Astrocyte of the hippocampus (primary cell): ENCODE measurements around the gene DDAH1.

Source experiments
- DNase-seq: peaks from one replicate; pipeline ENCODE4 v3.0.0; 2011; ENCODE audit warnings: low read depth, low spot score

The DDAH1 gene

DNA sequence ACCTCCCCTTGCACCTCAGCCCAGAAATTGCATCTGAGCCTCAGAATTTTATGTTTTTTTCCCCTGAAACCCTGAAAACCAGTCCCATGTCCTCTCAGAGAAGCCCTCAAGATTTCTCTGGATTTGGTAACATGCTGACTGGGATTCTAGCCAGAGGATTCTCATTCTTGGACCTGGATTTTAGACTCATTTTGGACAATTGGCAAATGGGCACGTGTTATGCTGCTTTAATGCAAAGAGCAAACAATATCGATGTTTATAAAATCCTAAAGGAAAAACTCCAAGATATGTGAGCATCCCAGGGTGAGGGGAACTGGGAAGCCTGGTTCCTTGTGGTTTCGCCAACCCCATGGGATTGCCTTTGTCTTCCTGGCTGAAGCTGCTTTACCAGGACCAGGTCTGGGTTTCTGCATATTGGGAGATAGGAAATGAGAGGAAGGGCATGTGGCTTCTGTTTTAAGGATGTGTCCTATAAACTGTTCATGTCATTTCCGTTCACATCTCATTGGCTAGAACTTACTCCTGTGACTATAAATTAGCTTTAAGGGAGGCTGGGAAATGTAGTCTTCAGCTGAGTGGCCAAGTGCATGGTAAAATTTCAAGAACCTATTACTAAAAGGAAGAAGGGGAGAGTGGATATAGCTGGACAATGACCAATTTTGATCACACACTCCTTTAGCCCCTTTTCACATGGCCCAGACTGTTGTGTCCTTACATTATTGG is 161.4 kb downstream of the DDAH1 start:
- DNase-seq, result no peak

DNA sequence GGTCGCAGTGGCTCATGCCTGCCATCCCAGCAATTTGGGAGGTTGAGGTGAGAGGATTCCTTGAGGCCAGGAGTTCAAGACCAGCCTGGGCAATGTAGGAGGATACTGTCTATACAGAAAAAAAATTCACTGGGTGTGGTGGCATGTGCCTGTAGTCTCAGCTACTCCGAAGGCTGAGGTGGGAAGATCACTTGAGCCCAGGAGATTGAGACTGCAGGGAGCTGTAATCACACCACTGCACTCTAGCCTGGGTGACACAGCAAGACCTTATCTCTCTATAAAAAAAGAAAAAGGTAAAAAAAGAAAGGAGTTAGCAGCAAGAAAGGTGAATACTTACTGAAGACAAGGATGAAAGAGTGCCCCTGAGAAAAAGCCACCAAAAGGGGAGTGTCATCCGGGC is 164.8 kb downstream of the DDAH1 start:
- no peak for DNase-seq

DNA sequence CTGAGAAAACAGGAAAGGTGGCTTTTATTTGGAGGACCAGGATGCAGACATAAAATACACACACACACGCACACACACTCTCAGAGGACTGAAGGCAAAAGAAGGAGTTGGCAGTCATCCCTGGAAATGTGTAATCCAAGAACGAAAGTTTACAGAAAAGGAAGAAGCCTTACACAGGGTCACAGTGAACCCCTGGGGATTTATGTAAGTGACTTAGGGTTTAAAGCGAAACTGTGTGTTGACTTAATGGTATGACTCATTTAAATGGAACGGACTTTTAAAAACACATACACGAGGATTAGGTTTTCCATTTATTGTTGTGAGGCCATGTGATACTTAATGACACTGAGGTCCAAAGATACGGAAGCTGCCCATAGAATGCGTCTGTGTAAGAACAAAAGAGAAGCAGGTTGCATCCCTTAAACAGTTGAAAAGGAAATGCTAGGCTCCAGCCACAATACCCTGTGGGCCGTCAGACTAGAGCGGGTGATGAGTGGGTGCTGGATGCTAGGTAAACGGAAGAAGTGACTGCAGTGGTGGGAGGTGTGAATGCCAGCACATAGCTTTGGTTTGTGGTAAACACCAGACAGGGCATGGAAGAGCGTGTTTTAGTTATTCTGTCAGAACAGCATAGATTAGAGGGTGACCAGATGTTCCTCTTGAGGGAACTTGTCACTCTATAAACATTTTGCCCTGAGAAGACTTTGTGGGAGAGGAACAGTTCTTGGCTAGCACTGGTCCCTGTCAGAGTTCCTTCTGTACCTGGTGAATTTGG is 166.9 kb downstream of the DDAH1 start:
- DNase-seq, result peak; percentile 95

- DNase-seq, result no peak
These were observed 167.5 kb downstream of the DDAH1 start for GRCh38 chr1:85297538-85297854.

DNA sequence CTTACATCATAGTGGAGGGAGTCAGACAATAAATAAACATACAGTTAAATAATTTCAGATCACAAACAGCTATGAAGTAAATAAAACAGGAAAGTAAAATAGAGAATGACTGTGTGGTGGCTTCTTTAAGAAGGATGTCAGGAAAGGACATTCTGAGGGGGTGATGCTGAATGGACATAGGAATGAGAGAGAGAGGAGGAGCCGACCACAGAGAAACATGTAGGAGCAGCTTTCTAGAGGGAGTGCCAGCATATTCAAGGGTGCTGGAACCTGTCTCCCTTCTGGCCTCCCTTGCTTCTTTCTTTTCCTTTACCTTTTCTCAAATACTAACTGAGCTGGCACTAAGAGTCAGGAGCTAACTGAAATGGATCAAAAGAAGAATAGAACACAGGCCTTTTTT is 168.0 kb downstream of the DDAH1 start:
- DNase-seq, result peak; percentile 42

- no peak for DNase-seq
These were observed 169.3 kb downstream of the DDAH1 start for GRCh38 chr1:85295654-85296053.

DNA sequence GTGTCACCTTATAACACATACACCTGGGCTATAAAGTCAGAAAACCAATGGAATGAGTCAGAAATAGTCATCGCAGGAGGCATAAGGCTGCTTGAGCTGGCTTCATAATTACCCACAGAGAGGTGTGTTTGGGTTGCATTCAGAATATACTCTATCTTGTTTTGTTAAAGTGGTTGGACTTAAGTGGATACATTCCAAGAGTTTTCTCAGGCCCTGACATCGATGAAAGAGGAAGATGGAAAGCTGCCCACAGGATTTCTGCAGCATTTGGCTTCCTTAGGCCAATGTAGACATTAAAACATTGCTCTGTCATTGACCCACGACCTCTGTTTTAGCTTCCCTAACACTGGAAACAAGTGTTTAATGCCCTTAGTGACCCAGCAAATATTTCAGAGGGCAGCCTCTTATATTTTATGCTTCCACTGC is 169.9 kb downstream of the DDAH1 start:
- peak; percentile 74 for DNase-seq

DNA sequence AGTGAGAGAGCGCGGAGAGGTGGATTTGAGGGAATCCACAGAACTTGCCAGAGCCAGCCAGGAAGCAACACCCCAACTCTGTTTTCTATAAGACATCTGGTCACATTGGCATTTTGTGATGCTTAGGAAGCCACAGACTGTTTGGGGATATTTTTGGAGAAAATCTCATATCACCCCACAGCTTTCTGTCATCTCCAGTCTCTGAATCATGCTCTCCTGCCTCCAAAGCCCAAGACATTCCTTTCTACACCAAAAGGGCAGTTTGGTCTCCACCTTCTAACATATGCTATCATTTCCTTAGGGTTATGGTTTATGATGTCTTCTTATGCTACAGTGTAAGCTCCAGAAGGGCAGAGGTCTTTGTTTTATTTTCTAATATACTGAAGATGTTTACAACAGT is 174.1 kb downstream of the DDAH1 start:
- no peak for DNase-seq

DNA sequence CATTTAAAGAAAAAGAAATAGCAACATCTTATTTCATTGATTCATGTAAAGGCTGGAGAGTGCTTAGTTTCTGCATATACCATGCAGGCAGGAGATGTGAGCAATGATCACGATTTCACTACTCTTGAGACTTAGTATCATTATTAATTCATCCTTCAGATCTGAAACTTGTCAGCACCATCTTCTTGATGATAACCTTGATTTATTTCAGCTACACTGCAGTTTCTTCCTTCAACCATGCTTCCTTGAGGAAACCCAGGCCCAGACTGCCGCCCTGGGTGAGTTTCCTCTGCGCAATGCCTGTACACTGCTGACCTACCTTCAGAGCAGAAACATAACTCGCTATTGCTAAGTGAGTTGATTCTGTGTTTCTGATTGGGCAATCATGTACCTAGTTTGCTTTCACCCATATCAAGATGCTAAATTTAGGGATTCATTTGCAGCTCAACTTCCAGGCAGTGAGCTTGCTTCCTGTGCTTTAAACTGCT is 175.1 kb downstream of the DDAH1 start:
- no peak for DNase-seq

- peak; percentile 89 for DNase-seq
These were observed 175.6 kb downstream of the DDAH1 start for GRCh38 chr1:85289207-85289847.

- no peak for DNase-seq
These were observed 180.8 kb downstream of the DDAH1 start for GRCh38 chr1:85284202-85284601.

DNA sequence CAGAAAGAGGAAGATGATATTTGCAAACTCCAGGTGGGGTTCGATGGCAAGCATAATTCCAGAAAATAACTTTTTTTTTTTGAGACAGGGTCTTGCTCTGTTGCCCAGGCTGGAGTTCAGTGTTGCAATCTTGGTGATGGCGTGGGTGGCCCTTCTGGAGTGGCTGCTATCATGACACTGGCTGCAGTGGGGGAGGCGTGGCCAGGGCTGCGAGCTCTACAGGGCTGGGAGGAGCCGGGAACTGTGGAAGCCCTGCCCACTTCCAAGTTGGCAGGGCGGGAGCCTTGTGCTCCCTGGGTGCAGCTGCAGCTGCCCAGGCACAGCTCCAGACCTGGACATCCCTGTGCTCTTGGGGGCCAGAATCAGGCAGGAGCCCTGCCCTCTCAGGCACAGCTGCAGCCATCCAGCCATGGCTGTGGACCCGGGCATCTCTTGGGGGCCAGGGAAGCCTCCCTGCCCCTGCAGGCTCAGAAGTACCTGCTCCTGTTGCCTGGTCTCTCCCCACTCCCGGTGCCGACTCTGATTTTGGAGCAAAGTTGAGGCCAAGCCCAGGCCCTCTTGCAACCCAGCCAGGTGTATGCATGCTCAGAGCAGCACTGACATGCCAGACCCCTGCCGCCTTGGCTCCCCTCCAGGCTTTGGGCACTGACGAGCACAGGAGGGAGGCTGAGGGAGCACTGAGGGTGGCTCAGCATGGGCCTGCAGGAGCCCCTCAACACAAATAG is 181.3 kb downstream of the DDAH1 start:
- no peak for DNase-seq

DNA sequence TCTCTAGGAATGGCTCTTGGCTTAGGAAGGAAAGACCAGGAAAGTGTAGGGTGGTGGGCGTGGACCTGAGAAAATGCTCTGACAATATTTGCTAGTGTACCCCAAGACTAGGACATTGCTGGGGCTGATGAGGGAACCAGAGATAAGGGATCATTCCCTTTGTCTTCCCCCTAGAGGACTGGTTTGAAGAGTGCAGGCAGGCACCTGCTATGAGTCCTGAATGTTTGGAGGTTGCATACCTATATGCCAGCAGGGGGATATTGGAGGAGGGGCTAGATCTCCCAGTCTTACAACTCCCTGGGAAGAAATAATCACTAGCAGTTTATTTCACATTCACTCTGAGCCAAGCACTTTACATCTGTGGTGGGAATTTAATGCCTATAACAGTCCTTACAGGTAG is 182.5 kb downstream of the DDAH1 start:
- no peak for DNase-seq

DNA sequence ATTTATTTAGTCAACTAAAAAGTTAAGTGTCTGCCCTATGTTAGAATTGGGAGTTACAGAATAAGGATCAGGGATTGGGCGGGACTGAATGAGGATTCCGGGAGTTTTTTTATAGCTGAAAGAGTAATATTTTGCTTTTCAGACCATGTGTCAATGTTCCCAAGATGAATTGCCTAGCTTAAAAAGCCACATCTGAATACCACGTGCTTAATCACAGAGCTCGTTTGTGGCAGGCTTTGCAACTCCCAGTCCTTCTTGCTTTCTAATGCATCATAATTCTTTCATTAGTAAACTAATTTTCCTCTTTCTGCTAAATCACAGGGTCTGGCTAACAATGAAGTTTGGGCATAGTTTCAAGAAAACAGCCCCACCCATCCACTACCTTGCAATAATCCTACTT is 184.3 kb downstream of the DDAH1 start:
- no peak for DNase-seq

- no peak for DNase-seq
These were observed 185.4 kb downstream of the DDAH1 start for GRCh38 chr1:85279458-85280080.

- DNase-seq, result peak; percentile 82
These were observed 186.1 kb downstream of the DDAH1 start for GRCh38 chr1:85278853-85279314.

DNA sequence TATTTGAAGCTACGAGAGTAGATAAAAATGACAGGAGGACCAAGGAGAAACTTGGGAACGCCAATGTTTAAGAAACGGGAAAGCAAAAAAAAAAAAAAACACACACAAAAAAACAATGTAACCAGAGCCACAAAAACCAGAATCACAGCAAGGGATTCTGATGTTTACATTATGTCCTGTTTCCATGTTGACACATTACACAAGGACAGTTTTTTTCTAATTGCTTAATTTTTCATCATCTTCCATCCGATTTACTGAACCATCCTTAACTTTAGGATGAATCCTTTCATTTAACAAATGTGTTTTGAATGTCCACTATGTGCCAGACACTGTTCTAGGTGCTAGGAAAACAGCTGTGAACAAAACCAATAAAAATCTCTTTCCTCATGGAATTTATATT is 187.2 kb downstream of the DDAH1 start:
- no peak for DNase-seq

- no peak for DNase-seq
These were observed 187.8 kb downstream of the DDAH1 start for GRCh38 chr1:85276978-85277639.

GRCh38 chr1:85276215-85276977 is 188.6 kb downstream of the DDAH1 start, which contains the start of gene BCL10:
TSS of gene BCL10 (minus strand) at chr1:85276632. CDS start at chr1:85276352, 280 bp downstream.
- DNase-seq, result peak; percentile 100

DNA sequence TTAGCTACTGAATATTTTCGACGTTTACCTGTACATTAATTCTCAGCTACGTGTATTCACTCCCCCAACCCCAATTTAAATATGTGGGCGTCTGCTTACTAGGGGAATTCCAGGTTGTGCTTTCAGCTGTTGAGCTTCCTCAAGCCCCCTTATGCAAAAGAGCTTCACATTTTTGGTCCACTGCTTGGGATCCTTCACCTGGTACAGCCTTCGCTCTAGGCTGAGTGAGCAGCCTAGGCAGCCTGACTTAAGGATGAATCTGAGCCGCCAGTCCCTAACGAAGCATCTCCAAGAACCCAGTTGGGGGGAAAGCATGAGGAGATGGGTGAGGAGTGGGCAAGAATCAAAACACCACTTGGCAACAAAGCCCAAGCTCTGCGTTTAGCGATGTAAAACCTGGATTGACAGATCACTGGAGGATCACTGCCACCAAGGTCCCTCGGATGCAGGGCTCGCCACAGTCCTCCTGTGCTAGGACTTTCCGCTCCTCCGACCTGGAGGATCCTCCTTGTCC is 189.2 kb downstream of the DDAH1 start:
- no peak for DNase-seq
